Keratinocyte (primary cell): ENCODE data around the gene NSG2. TPM values are rescaled to one million over a fixed set of nuclear protein-coding genes. Genes with fewer than 3 reads are reported as not detected.

Source experiments
- DNase-seq: peaks from one replicate; pipeline ENCODE4 v3.0.0-alpha.2; 2011; ENCODE audit warnings: low read depth, missing footprints, low spot score
- FAIRE-seq: peaks from 2 replicates; lab custom pipeline; 2011; peaks lifted over from hg19 to GRCh38; lab: Jason Lieb, UNC
- H2AFZ ChIP-seq: 2 replicates; pipeline ENCODE4 v1.6.0; 2012; ENCODE audit warnings: low read length, control low read depth, inconsistent platforms; ENCODE audit not compliant: control insufficient read depth
- H3K27ac ChIP-seq: 2 replicates; pipeline ENCODE4 v1.5.1; 2011; ENCODE audit warnings: low read length; ENCODE audit not compliant: control insufficient read depth, insufficient read depth
- H3K27me3 ChIP-seq: 3 replicates; pipeline ENCODE4 v1.6.0; 2011; ENCODE audit warnings: low read length; ENCODE audit not compliant: control insufficient read depth, insufficient read depth; ENCODE audit errors: extremely low read depth
- H3K36me3 ChIP-seq, 2 experiments: 2 replicates in 1 of 2; 3 replicates in 1 of 2; pipeline ENCODE4 v1.5.1; 2011; ENCODE audit warnings: low read length in 2 of 2, mild to moderate bottlenecking in 1 of 2; ENCODE audit not compliant: control insufficient read depth in 2 of 2, insufficient read depth in 2 of 2; ENCODE audit errors: extremely low read depth in 1 of 2
- H3K4me1 ChIP-seq: 3 replicates; pipeline ENCODE4 v1.5.1; 2011; ENCODE audit warnings: low read length; ENCODE audit not compliant: control insufficient read depth, insufficient read depth; ENCODE audit errors: extremely low read depth
- H3K4me2 ChIP-seq: 3 replicates; pipeline ENCODE4 v1.6.0; 2011; ENCODE audit warnings: low read depth, low read length; ENCODE audit not compliant: control insufficient read depth, insufficient read depth; ENCODE audit errors: extremely low read depth
- H3K4me3 ChIP-seq, 3 experiments: fragments of 200-600 bp in 1 of 3; sonication (generic) in 1 of 3; 2 replicates in 2 of 3; 3 replicates in 1 of 3; pipeline ENCODE4 v1.5.1; 2011 to 2016; ENCODE audit warnings: low read length in 3 of 3, mild to moderate bottlenecking in 3 of 3, control low read depth in 2 of 3, inconsistent platforms in 1 of 3, low read depth in 1 of 3, mixed read lengths in 1 of 3, mixed run types in 1 of 3, moderate library complexity in 1 of 3; ENCODE audit not compliant: control insufficient read depth in 2 of 3, insufficient read depth in 2 of 3; ENCODE audit errors: extremely low read depth in 1 of 3
- H3K79me2 ChIP-seq: 2 replicates; pipeline ENCODE4 v1.6.0; 2012; ENCODE audit warnings: low read length; ENCODE audit not compliant: control insufficient read depth, insufficient read depth
- H3K9ac ChIP-seq: 3 replicates; pipeline ENCODE4 v1.6.0; 2011; ENCODE audit warnings: low read length; ENCODE audit not compliant: control insufficient read depth, insufficient read depth; ENCODE audit errors: extremely low read depth
- H3K9me1 ChIP-seq: 3 replicates; pipeline ENCODE4 v1.6.0; 2011; ENCODE audit warnings: low read length; ENCODE audit not compliant: control insufficient read depth, insufficient read depth; ENCODE audit errors: extremely low read depth
- H3K9me3 ChIP-seq: 2 replicates; pipeline ENCODE4 v1.5.1; 2012; ENCODE audit warnings: low read depth, low read length; ENCODE audit not compliant: control insufficient read depth
- H4K20me1 ChIP-seq: 3 replicates; pipeline ENCODE4 v1.6.0; 2011; ENCODE audit warnings: low read length; ENCODE audit not compliant: control insufficient read depth, insufficient read depth; ENCODE audit errors: extremely low read depth
- CTCF ChIP-seq, 3 experiments: IDR thresholded peaks in 1 of 3; conservative IDR thresholded peaks in 1 of 3; optimal IDR thresholded peaks in 1 of 3; 2 replicates in 2 of 3; 3 replicates in 1 of 3; pipeline versions ENCODE3 to v1.5.1; 2011; ENCODE audit warnings: low read length in 3 of 3, mild to moderate bottlenecking in 3 of 3, moderate library complexity in 2 of 3, control low read depth in 1 of 3, inconsistent platforms in 1 of 3; ENCODE audit not compliant: insufficient read depth in 2 of 3; ENCODE audit errors: extremely low read depth in 1 of 3
- EZH2 ChIP-seq: IDR thresholded peaks from one replicate; pipeline ENCODE4 v1.6.1; 2012; ENCODE audit warnings: inconsistent platforms, mild to moderate bottlenecking, low read length, moderate library complexity
- dilution Hi-C: fragments of 300-500 bp; cut with MboI; formaldehyde crosslinking; loops from one replicate; pipeline ENCODE4 v1.7.0; 2020; ENCODE audit warnings: low sequenced_read_pairs; ENCODE audit not compliant: extremely low pct_ligation_motif_present
- polyA plus RNA-seq, 5 experiments: library from polyadenylated mRNA; depleted of rRNA in 3 of 5; stranded (reverse) in 3 of 5; stranded (forward) in 1 of 5; unstranded in 1 of 5; fragments of >200 nt; gene quantifications; 1 replicate in 1 of 5; 2 replicates in 3 of 5; 3 replicates in 1 of 5; pipeline versions ENCODE4 v1.2.1 to v1.2.3, GENCODE V29; 2011 to 2012; ENCODE audit warnings: missing spikeins in 2 of 5, low read depth in 1 of 5, low replicate concordance in 1 of 5

The NSG2 gene
- polyA plus RNA-seq, 1 donor (not counting 4 experiments of a cell fraction or from before 2014, with no cell fraction given), result not detected

GRCh38 chr5:174118823-174119467 is 73.4 kb downstream of the NSG2 start:
- FAIRE-seq (no peak), DNase-seq (no peak)
- H3K9me1 ChIP-seq, result no peaks in the 10 kb centered on the region
- no peaks in the 10 kb centered on the region for H3K79me2 ChIP-seq
- H3K36me3 ChIP-seq, result no peaks in the 10 kb centered on the region
- no peak overlapping the region for H3K4me2 ChIP-seq
- TF ChIP-seq EZH2 (no peak), CTCF (optimal IDR thresholded peaks at IDR 0.05 in 1 of 3, IDR thresholded peaks at IDR 0.05 in 1 of 3, conservative IDR thresholded peaks at IDR 0.05 in 1 of 3; ENCODE audit: extremely low read depth in 1 of 3, insufficient read depth in 2 of 3, low read length in 3 of 3) (no peak)
- no peaks in the 10 kb centered on the region for H3K9me3 ChIP-seq
- H3K4me1 ChIP-seq, result no peaks in the 10 kb centered on the region
- H3K27ac ChIP-seq, result no peak overlapping the region
- H4K20me1 ChIP-seq, result no peaks in the 10 kb centered on the region
- H3K9ac ChIP-seq, result no peak overlapping the region
- H3K27me3 ChIP-seq, result no peaks in the 10 kb centered on the region
- no peak overlapping the region for H3K4me3 ChIP-seq
- no peak overlapping the region for H2AFZ ChIP-seq
- dilution Hi-C loops, result no loop called here

GRCh38 chr5:174119468-174119881 is 74.0 kb downstream of the NSG2 start:
- dilution Hi-C loops, result no loop called here
- H3K27me3 ChIP-seq, result no peaks in the 10 kb centered on the region

More at GRCh38 chr5:174119468-174119881, 74.0 kb downstream of the NSG2 start:
- Histone ChIP-seq H3K36me3 (no peaks in the 10 kb centered on the region), H3K79me2 (no peaks in the 10 kb centered on the region), H4K20me1 (no peaks in the 10 kb centered on the region), H3K27ac (no peak overlapping the region), H2AFZ (no peak overlapping the region), H3K9ac (no peak overlapping the region), H3K4me2 (no peak overlapping the region), H3K9me1 (no peaks in the 10 kb centered on the region), H3K4me3 (no peak overlapping the region), H3K4me1 (no peaks in the 10 kb centered on the region), H3K9me3 (no peaks in the 10 kb centered on the region)
- no peak for DNase-seq
- TF ChIP-seq EZH2, result no peak
- TF ChIP-seq CTCF (optimal IDR thresholded peaks at IDR 0.05 in 1 of 3, IDR thresholded peaks at IDR 0.05 in 1 of 3, conservative IDR thresholded peaks at IDR 0.05 in 1 of 3; ENCODE audit: extremely low read depth in 1 of 3, insufficient read depth in 2 of 3, low read length in 3 of 3), result no peak
- FAIRE-seq, result no peak
